Measurements from ENCODE around the gene DNAH7. TPM values are rescaled to one million over a fixed set of nuclear protein-coding genes. Genes with fewer than 3 reads are reported as not detected.

The DNAH7 gene
- total RNA-seq, 2 donors from 2014 or later: 1.1 to 1.5 TPM

DNA sequence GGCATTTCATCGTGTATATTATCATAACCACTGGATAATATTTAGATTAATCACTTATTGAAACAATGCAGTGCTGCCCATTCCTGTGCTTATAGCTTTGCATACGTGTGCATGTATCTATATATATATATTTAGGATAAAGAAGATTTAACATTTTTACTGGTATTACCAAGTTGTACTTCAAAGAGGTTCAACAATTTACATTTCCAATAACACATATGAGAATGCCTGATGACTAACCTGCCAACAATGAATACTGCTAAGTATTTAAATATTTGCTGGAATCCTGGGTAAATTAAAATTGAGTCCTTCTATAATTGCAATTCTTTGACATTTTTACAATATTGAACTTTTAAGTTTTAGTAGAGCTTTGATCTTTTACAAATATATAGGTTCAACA, 300.2 kb downstream of the DNAH7 start:
- Mint-ChIP-seq H3K27me3 (ENCODE audit: insufficient read depth) (no peaks in the 10 kb centered on the region), H3K36me3 (ENCODE audit: low read depth) (no peaks in the 10 kb centered on the region), H3K4me1 (no peaks in the 10 kb centered on the region), H3K9me3 (peaks cover 10% of the 10 kb centered on the region), H3K27ac (no peak overlapping the region), H3K4me3 (no peak overlapping the region)
- Histone ChIP-seq H3K9me3 (ENCODE audit: control insufficient read depth, low read length) (peaks cover 6% of the 10 kb centered on the region), H3K36me3 (ENCODE audit: control insufficient read depth, insufficient read depth, low read length) (no peaks in the 10 kb centered on the region), H3K4me1 (ENCODE audit: control insufficient read depth, insufficient read depth, low read length) (no peaks in the 10 kb centered on the region), H3K9ac (ENCODE audit: extremely low read depth, low read length, poor library complexity, severe bottlenecking) (no peak overlapping the region), H3K27me3 (ENCODE audit: control insufficient read depth, insufficient read depth, low read length, poor library complexity, severe bottlenecking) (no peaks in the 10 kb centered on the region), H3K4me3 (ENCODE audit: low read length) (no peak overlapping the region), H3K27ac (ENCODE audit: low read depth, low read length) (no peak overlapping the region)
- DNase-seq: no peak
- WGBS, 2 experiments (ENCODE audit: insufficient coverage in 1 of 2, insufficient read length in 1 of 2): 80 to 92% methylated on average over 1 of the region's 2 CpGs
- TF ChIP-seq CTCF (conservative IDR thresholded peaks at IDR 0.05): no peak

- TF ChIP-seq CTCF (conservative IDR thresholded peaks at IDR 0.05): no peak
- H3K27me3 ChIP-seq (ENCODE audit: control insufficient read depth, insufficient read depth, low read length, poor library complexity, severe bottlenecking): no peaks in the 10 kb centered on the region
- H3K9me3 Mint-ChIP-seq: peaks cover 10% of the 10 kb centered on the region
- no peak overlapping the region for H3K9ac ChIP-seq (ENCODE audit: extremely low read depth, low read length, poor library complexity, severe bottlenecking)
- H3K4me3 ChIP-seq (ENCODE audit: low read length): no peak overlapping the region
- H3K4me1 ChIP-seq (ENCODE audit: control insufficient read depth, insufficient read depth, low read length): no peaks in the 10 kb centered on the region
- H3K27ac Mint-ChIP-seq: no peak overlapping the region
- H3K9me3 ChIP-seq (ENCODE audit: control insufficient read depth, low read length): peaks cover 6% of the 10 kb centered on the region
- DNase-seq: no peak
- H3K27me3 Mint-ChIP-seq (ENCODE audit: insufficient read depth): no peaks in the 10 kb centered on the region
- WGBS, 2 experiments (ENCODE audit: insufficient coverage in 1 of 2, insufficient read length in 1 of 2): no CpG with 5 or more reads among the region's 1 CpG
- no peaks in the 10 kb centered on the region for H3K4me1 Mint-ChIP-seq
- H3K36me3 ChIP-seq (ENCODE audit: control insufficient read depth, insufficient read depth, low read length): no peaks in the 10 kb centered on the region
- no peak overlapping the region for H3K4me3 Mint-ChIP-seq
- H3K27ac ChIP-seq (ENCODE audit: low read depth, low read length): no peak overlapping the region
- H3K36me3 Mint-ChIP-seq (ENCODE audit: low read depth): no peaks in the 10 kb centered on the region
Observed at GRCh38 chr2:195766691-195767090, 301.9 kb downstream of the DNAH7 start.

DNA sequence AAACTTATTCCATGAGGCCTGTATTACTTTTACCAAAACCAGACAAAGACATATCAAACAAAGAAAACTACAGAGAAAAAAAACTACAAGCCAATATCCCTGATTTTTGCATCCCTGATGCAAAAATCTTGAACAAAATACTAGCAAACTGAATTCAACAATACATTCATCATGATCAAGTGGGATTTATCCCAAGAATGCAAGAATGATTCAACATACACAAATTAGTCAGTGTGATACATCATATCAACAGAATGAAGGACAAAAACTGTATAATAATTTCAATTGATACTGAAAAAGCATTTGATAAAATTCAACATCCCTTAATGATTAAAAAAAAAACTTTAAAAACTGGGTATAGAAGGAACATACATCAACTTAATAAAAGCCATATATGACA, 304.8 kb downstream of the DNAH7 start:
- peaks cover 6% of the 10 kb centered on the region for H3K9me3 ChIP-seq (ENCODE audit: control insufficient read depth, low read length)
- no peaks in the 10 kb centered on the region for H3K27me3 ChIP-seq (ENCODE audit: control insufficient read depth, insufficient read depth, low read length, poor library complexity, severe bottlenecking)
- H3K27ac ChIP-seq (ENCODE audit: low read depth, low read length): no peak overlapping the region
- Mint-ChIP-seq H3K27me3 (ENCODE audit: insufficient read depth) (no peaks in the 10 kb centered on the region), H3K4me1 (no peaks in the 10 kb centered on the region), H3K36me3 (ENCODE audit: low read depth) (no peaks in the 10 kb centered on the region), H3K4me3 (no peak overlapping the region), H3K9me3 (peaks cover 10% of the 10 kb centered on the region), H3K27ac (no peak overlapping the region)
- H3K4me3 ChIP-seq (ENCODE audit: low read length): no peak overlapping the region
- H3K4me1 ChIP-seq (ENCODE audit: control insufficient read depth, insufficient read depth, low read length): no peaks in the 10 kb centered on the region
- no peaks in the 10 kb centered on the region for H3K36me3 ChIP-seq (ENCODE audit: control insufficient read depth, insufficient read depth, low read length)
- DNase-seq: no peak
- no peak for TF ChIP-seq CTCF (conservative IDR thresholded peaks at IDR 0.05)
- no peak overlapping the region for H3K9ac ChIP-seq (ENCODE audit: extremely low read depth, low read length, poor library complexity, severe bottlenecking)

All from endodermal cell (in vitro differentiated cells).